A673 (cell line): ENCODE data around the gene TEX30.

ENCODE experiments used
- CTCF ChIP-seq: fragments of 300-800, 200-600 bp; sonication (generic); conservative IDR thresholded peaks from 2 replicates; pipeline ENCODE4 v1.5.1; 2017; ENCODE audit warnings: low read depth, mild to moderate bottlenecking, antibody characterized with exemption, low read length, moderate library complexity, mixed read lengths
- EZH2 ChIP-seq: fragments of 200-600 bp; sonication (generic); IDR thresholded peaks from 2 replicates; pipeline ENCODE4 v1.6.1; 2017; ENCODE audit warnings: borderline replicate concordance, low read depth, mild to moderate bottlenecking, mixed read lengths, antibody characterized with exemption, low read length; ENCODE audit not compliant: poor library complexity, severe bottlenecking

DNA sequence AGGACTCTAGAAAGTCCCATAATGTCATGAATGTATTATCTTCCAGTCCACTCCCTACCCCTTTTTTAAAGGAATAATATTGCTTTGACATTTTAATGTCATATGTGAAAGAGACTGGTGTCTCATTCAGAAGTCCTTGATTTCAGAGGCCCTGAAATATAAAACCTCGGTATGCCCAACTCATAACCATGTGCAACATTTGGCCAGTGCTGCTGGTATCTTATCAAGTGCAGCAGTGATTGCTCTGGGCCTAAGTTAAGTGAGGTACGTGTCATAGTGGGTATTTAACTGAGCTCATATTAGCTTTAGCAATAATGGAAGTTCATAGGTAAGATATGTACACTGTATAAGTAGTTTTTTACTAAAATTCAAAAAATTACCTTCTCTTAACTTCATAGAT is 14.7 kb downstream of the TEX30 start:
- no peak for TF ChIP-seq CTCF
- TF ChIP-seq EZH2: no peak
